SK-N-SH (cell line): Measurements from ENCODE around the gene KIZ. TPM values are rescaled to one million over a fixed set of nuclear protein-coding genes. Genes with fewer than 3 reads are reported as not detected.

Experiments used
- CHD2 ChIP-seq: fragments of 150-350 bp; IDR thresholded peaks from 2 replicates; pipeline ENCODE4 v1.6.1; 2018; ENCODE audit warnings: low read length; ENCODE audit not compliant: partially characterized antibody
- CTCF ChIP-seq: fragments of 200-600 bp; sonication (generic); IDR thresholded peaks from 2 replicates; pipeline ENCODE4 v1.6.1; 2017; ENCODE audit warnings: antibody characterized with exemption, mild to moderate bottlenecking, moderate library complexity
- EP300 ChIP-seq, 2 experiments: IDR thresholded peaks; 2 replicates each; pipeline versions ENCODE4 v1.4.0 to v1.6.1; 2012; ENCODE audit warnings: borderline replicate concordance in 1 of 2, low read depth in 1 of 2, low read length in 1 of 2
- EZH2phosphoT487 ChIP-seq: fragments of 200-600 bp; sonication (generic); IDR thresholded peaks from 2 replicates; pipeline ENCODE4 v1.6.1; 2017; ENCODE audit warnings: low read depth, mixed run types, mild to moderate bottlenecking, antibody characterized with exemption, moderate library complexity, borderline replicate concordance
- FOXJ3 ChIP-seq: sonication (generic); formaldehyde crosslinking; IDR thresholded peaks from 2 replicates; pipeline ENCODE4 v1.5.1; 2020; ENCODE audit warnings: mild to moderate bottlenecking, missing genetic modification reagents
- GABPA ChIP-seq: IDR thresholded peaks from 2 replicates; pipeline ENCODE4 v1.4.0; 2012; ENCODE audit warnings: low read depth, mild to moderate bottlenecking
- GATA2 ChIP-seq: sonication (generic); formaldehyde crosslinking; IDR thresholded peaks from 2 replicates; pipeline ENCODE4 v1.5.0; 2020; ENCODE audit warnings: mild to moderate bottlenecking, missing genetic modification reagents
- MAX ChIP-seq: IDR thresholded peaks from 2 replicates; pipeline ENCODE4 v1.4.0; 2012; ENCODE audit warnings: low read depth
- MEF2A ChIP-seq: IDR thresholded peaks from 2 replicates; pipeline ENCODE4 v1.4.0; 2012; ENCODE audit warnings: low read depth, borderline replicate concordance
- MXI1 ChIP-seq: IDR thresholded peaks from 2 replicates; pipeline ENCODE4 v1.6.1; 2012; ENCODE audit warnings: mild to moderate bottlenecking, low read depth, low read length, improper control_type of control experiment
- NRF1 ChIP-seq: IDR thresholded peaks from 2 replicates; pipeline ENCODE4 v1.6.1; 2012; ENCODE audit warnings: low read depth, mild to moderate bottlenecking, low read length
- POLR2AphosphoS5 ChIP-seq: IDR thresholded peaks from 2 replicates; pipeline ENCODE4 v1.6.1; 2012; ENCODE audit warnings: low read depth, low read length
- RAD21 ChIP-seq: IDR thresholded peaks from 2 replicates; pipeline ENCODE4 v1.6.1; 2012; ENCODE audit warnings: mild to moderate bottlenecking, low read length
- RCOR1 ChIP-seq: fragments of 150-350 bp; IDR thresholded peaks from 2 replicates; pipeline ENCODE4 v1.6.1; 2017; ENCODE audit warnings: antibody characterized with exemption, low read length
- REST ChIP-seq: IDR thresholded peaks from 2 replicates; pipeline ENCODE4 v1.6.1; 2012; ENCODE audit warnings: mild to moderate bottlenecking, low read depth, low read length, moderate library complexity
- SIN3A ChIP-seq: IDR thresholded peaks from 2 replicates; pipeline ENCODE4 v1.6.1; 2012; ENCODE audit warnings: low read depth, mild to moderate bottlenecking, low read length, moderate library complexity, borderline replicate concordance
- SMC3 ChIP-seq: IDR thresholded peaks from 2 replicates; pipeline ENCODE4 v1.6.1; 2012; ENCODE audit warnings: low read depth, low read length, improper control_type of control experiment
- TCF12 ChIP-seq: IDR thresholded peaks from 2 replicates; pipeline ENCODE4 v1.4.0; 2012
- TEAD4 ChIP-seq: IDR thresholded peaks from 2 replicates; pipeline ENCODE4 v1.4.0; 2012; ENCODE audit warnings: mild to moderate bottlenecking, borderline replicate concordance; ENCODE audit not compliant: insufficient read depth
- USF1 ChIP-seq: IDR thresholded peaks from 2 replicates; pipeline ENCODE4 v1.4.0; 2012; ENCODE audit warnings: low read depth, borderline replicate concordance
- YY1 ChIP-seq: IDR thresholded peaks from 2 replicates; pipeline ENCODE4 v1.4.0; 2012; ENCODE audit warnings: low read depth, mild to moderate bottlenecking
- polyA plus RNA-seq, 3 experiments: library from polyadenylated mRNA; depleted of rRNA; stranded (reverse); fragments of >200 nt; gene quantifications; 2 replicates each; pipeline ENCODE4 v1.2.3, GENCODE V29; 2012

KIZ gene
- polyA plus RNA-seq, 1 of the 3 experiments (the other 2 are of a cell fraction): 3.9 TPM

GRCh38 chr20:21209668-21210067, 83.8 kb downstream of the KIZ start (continued):
- no peak for TF ChIP-seq REST
- no peak for TF ChIP-seq TEAD4
- no peak for TF ChIP-seq YY1
- no peak for TF ChIP-seq EZH2phosphoT487
- TF ChIP-seq POLR2AphosphoS5: no peak
- TF ChIP-seq SIN3A: no peak
- no peak for TF ChIP-seq NRF1
- TF ChIP-seq MAX: no peak
- no peak for TF ChIP-seq SMC3
- peak; percentile 54; the same call in 1 of the 2 replicates for TF ChIP-seq RCOR1
- no peak for TF ChIP-seq TCF12
- TF ChIP-seq EP300 (IDR thresholded peaks at IDR 0.05; ENCODE audit: borderline replicate concordance in 1 of 2, low read depth in 1 of 2, low read length in 1 of 2): peak in 1 of 2 experiments; percentile 45; a peak in 1 of 4 replicates
- no peak for TF ChIP-seq CHD2
- TF ChIP-seq MEF2A: no peak
- TF ChIP-seq USF1: no peak
- TF ChIP-seq GATA2 (CRISPR knock-in tag): peak; percentile 61
- TF ChIP-seq FOXJ3 (CRISPR knock-in tag): no peak
- no peak for TF ChIP-seq MXI1
- TF ChIP-seq RAD21: no peak
- TF ChIP-seq CTCF: no peak
- TF ChIP-seq GABPA: no peak
